NB4 (cell line): ENCODE data around the gene PRX.

Experiments
- DNase-seq: peaks from one replicate; pipeline ENCODE4 v3.0.0; 2010; ENCODE audit warnings: low read depth
- H3K4me3 ChIP-seq: one replicate; pipeline ENCODE4 v1.5.1; 2011; ENCODE audit warnings: mild to moderate bottlenecking, low read depth, low read length, moderate library complexity
- CTCF ChIP-seq: IDR thresholded peaks from one replicate; pipeline ENCODE4 v1.5.1; 2012; ENCODE audit warnings: low read depth, low read length
- MAX ChIP-seq: IDR thresholded peaks from 2 replicates; pipeline ENCODE4 v1.6.1; 2011; ENCODE audit warnings: low read depth, low read length
- MYC ChIP-seq: IDR thresholded peaks from 2 replicates; pipeline ENCODE4 v1.6.1; 2011; ENCODE audit warnings: low read depth, low read length
- POLR2A ChIP-seq: IDR thresholded peaks from 2 replicates; pipeline ENCODE4 v1.6.1; 2011; ENCODE audit warnings: mild to moderate bottlenecking; ENCODE audit not compliant: insufficient read length; ENCODE audit errors: extremely low read depth

PRX gene

GRCh38 chr19:40453151-40453735 is 40.1 kb upstream of the PRX start:
- H3K4me3 ChIP-seq: no peak overlapping the region
- no peak for TF ChIP-seq MAX
- no peak for TF ChIP-seq POLR2A
- TF ChIP-seq MYC: no peak
- DNase-seq: no peak

- no peak for TF ChIP-seq POLR2A
- TF ChIP-seq MYC: no peak
- no peak for TF ChIP-seq CTCF
- no peak for TF ChIP-seq MAX
- no peak overlapping the region for H3K4me3 ChIP-seq
- DNase-seq: no peak
These were observed 38.8 kb upstream of the PRX start for GRCh38 chr19:40452016-40452415.

GRCh38 chr19:40450664-40451063 is 37.5 kb upstream of the PRX start:
- H3K4me3 ChIP-seq: no peak overlapping the region
- TF ChIP-seq CTCF: no peak
- no peak for TF ChIP-seq POLR2A
- TF ChIP-seq MAX: no peak
- TF ChIP-seq MYC: no peak
- DNase-seq: no peak

- no peak overlapping the region for H3K4me3 ChIP-seq
- DNase-seq: no peak
- no peak for TF ChIP-seq MAX
- no peak for TF ChIP-seq POLR2A
- no peak for TF ChIP-seq CTCF
- TF ChIP-seq MYC: no peak
These were observed 36.3 kb upstream of the PRX start for GRCh38 chr19:40449506-40449905.

- TF ChIP-seq MYC: no peak
- no peak for TF ChIP-seq CTCF
- TF ChIP-seq POLR2A: no peak
- no peak for TF ChIP-seq MAX
These were observed 33.1 kb upstream of the PRX start for GRCh38 chr19:40446263-40446784.

GRCh38 chr19:40445780-40446262 is 32.6 kb upstream of the PRX start:
- DNase-seq: no peak
- H3K4me3 ChIP-seq: no peak overlapping the region
- TF ChIP-seq POLR2A (no peak), MAX (no peak), CTCF (no peak)

More at GRCh38 chr19:40446263-40446784, 33.1 kb upstream of the PRX start:
- DNase-seq: no peak
- no peak overlapping the region for H3K4me3 ChIP-seq
